NB4 (cell line): ENCODE data around the gene CLTA.

Experiments used
- DNase-seq: peaks from one replicate; pipeline ENCODE4 v3.0.0; 2010; ENCODE audit warnings: low read depth
- H3K4me3 ChIP-seq: one replicate; pipeline ENCODE4 v1.5.1; 2011; ENCODE audit warnings: mild to moderate bottlenecking, low read depth, low read length, moderate library complexity
- MYC ChIP-seq: IDR thresholded peaks from 2 replicates; pipeline ENCODE4 v1.6.1; 2011; ENCODE audit warnings: low read depth, low read length
- POLR2A ChIP-seq: IDR thresholded peaks from 2 replicates; pipeline ENCODE4 v1.6.1; 2011; ENCODE audit warnings: mild to moderate bottlenecking; ENCODE audit not compliant: insufficient read length; ENCODE audit errors: extremely low read depth
- TF ChIP-seq, protein P1 (sequence below): IDR thresholded peaks from one replicate; pipeline ENCODE4 v1.5.1; 2012; ENCODE audit warnings: low read depth, low read length
- TF ChIP-seq, protein P2 (sequence below): IDR thresholded peaks from 2 replicates; pipeline ENCODE4 v1.6.1; 2011; ENCODE audit warnings: low read depth, low read length

Gene CLTA

DNA sequence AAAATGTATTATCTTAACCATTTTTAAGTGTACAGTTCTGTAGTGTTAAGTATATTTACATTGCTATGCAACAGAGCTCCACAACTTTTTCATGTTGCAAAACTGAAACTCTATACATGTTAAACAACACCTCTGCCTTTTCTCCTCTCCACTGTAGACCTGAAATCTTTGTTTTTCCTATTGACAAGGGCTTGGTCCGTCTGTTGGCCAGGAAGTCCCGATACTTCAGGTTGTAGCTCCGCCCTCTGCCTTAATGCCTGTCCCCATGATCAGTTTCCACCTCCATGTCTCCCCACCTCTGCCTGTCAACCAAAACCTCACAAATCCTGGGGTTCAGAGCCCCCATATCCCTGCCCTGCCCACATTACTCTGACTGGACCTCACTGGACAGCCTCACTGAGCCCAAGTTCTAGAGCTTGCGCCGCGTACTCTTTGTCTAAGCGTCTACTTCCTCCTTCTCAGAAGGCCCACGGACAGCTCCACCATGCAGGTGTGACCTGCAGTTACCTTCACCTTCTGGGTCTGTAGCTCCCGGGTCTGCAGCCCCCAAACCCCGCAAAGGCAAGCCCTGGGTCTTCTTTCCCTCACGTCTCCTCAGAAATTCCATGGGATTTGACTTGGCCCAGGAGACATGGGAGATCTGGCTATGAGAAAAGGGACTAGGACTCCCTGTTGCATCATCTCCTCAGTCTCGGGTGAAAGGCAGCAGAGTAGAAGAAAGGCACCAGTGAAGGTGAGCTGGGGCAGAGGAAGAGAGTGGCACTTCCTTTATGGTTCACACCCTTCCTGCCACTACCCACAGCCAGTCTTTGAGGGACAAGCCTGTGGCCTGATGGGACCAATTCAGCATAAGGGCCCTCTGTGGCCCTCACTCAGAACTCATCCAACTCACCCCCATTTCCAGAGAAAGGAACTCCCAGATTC, 46.1 kb upstream of the CLTA start:
- DNase-seq: no peak
- H3K4me3 ChIP-seq: no peak overlapping the region

DNA sequence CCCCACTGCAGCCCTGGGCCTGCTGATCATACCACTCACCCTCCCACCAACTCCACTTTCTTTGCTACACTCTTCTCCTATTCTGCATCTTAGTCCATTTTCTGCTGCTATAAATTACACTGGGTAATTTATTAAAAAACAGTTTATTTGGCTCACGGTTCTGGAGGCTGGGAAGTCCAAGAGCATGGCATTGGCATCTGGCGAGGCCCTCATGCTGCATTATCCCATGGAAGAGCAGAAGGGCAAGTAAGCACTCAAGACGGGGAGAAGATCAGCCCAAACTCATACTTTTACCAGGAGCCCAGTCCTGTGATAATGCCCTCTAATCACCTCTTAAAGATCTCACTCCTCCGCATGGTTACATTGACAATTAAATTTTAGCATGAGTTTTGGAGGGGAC, 44.8 kb upstream of the CLTA start:
- DNase-seq: no peak
- TF ChIP-seq, protein P1, sequence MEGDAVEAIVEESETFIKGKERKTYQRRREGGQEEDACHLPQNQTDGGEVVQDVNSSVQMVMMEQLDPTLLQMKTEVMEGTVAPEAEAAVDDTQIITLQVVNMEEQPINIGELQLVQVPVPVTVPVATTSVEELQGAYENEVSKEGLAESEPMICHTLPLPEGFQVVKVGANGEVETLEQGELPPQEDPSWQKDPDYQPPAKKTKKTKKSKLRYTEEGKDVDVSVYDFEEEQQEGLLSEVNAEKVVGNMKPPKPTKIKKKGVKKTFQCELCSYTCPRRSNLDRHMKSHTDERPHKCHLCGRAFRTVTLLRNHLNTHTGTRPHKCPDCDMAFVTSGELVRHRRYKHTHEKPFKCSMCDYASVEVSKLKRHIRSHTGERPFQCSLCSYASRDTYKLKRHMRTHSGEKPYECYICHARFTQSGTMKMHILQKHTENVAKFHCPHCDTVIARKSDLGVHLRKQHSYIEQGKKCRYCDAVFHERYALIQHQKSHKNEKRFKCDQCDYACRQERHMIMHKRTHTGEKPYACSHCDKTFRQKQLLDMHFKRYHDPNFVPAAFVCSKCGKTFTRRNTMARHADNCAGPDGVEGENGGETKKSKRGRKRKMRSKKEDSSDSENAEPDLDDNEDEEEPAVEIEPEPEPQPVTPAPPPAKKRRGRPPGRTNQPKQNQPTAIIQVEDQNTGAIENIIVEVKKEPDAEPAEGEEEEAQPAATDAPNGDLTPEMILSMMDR: no peak
- TF ChIP-seq MYC (no peak), POLR2A (no peak)
- TF ChIP-seq, protein P2, sequence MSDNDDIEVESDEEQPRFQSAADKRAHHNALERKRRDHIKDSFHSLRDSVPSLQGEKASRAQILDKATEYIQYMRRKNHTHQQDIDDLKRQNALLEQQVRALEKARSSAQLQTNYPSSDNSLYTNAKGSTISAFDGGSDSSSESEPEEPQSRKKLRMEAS: no peak
- H3K4me3 ChIP-seq: no peak overlapping the region

More for the DNA sequence above, 46.1 kb upstream of the CLTA start:
- TF ChIP-seq, protein P1: no peak

DNA sequence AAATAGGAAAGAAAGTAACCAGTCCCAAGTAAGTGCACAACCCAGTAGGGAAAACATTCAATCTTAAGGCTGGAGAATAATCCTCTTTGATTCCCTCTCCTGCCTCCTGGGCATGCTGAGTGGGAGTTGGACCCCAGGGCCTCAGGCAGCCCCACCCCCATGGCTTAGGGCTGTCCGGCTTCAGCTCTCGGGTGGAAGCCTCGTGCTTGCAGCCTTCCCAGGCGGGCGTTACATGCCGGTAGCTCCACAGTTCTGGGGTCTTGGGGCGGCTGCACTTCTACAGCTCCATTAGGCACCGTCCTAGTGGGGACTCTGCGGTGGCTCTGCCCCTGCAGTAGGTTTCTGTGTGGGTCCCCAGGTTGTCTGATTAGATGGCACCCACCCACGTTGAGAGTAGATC, 44.1 kb upstream of the CLTA start:
- TF ChIP-seq, protein P1: no peak
- TF ChIP-seq MYC (no peak), POLR2A (no peak)
- TF ChIP-seq, protein P2: no peak
- DNase-seq: no peak
- no peak overlapping the region for H3K4me3 ChIP-seq

DNA sequence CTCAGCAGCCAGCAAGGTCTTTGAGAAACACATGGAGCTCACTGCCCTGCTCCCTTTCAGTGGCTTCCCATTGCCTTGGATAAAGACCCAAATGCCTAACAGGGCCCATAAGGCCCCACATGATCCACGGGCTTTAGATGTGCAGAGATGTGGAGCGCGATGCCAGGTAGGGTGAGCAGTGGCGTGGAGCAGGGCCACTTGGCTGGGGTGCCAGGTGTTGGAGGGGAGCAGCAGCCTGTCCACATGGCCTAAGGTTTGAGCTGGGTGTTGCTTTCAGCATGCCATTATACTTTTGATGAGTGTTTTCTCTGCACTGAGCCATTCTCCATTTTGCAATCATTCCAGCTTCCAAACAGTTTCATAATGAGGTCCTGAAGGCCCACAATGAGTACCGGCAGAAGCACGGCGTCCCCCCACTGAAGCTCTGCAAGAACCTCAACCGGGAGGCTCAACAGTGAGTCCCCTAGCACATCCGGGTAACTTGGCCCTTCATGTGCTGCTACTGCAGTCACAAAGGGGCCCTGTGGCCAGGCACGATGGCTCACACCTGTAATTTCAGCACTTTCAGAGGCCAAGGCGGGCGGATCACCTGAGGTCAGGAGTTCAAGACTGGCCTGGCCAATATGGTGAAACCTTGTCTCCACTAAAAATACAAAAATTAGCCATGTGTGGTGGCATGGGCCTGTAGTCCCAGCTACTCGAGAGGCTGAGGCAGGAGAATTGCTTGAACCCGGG, 43.1 kb upstream of the CLTA start:
- DNase-seq: no peak
- H3K4me3 ChIP-seq: no peak overlapping the region
- TF ChIP-seq, protein P1: no peak

DNA sequence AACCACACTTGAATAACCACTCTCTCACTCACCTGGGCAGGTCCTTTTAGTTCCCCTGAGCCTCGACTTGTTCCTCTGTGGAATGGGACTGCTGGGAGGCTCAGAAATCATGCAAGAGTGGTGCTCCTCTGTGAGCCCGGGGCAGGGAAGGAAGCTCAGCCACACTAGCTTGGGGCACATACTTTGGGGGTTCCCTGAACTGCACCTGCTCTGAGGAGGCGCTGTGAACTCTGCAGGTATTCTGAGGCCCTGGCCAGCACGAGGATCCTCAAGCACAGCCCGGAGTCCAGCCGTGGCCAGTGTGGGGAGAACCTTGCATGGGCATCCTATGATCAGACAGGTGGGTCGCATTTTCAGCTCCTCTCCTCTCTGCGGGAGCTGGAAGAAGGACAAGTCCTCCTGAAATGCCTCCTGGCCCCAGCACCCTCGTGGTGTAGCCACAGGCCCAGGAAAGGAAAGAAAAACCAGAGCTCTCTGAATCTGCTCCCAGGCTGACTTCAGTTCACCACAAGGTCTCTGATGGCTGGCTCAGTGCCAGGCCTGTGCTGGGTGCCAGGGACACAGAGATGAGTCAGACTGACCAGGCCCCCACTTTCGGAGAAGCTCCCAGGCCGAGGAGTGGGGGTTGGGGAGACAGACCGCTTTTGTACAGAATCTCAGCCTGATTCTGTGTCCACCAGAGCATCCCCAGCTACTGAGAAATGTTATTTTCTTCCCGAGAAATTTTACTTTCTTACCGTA, 42.2 kb upstream of the CLTA start:
- no peak overlapping the region for H3K4me3 ChIP-seq
- TF ChIP-seq, protein P1: no peak
- 0 out of 2 replicates have a peak, but pooled peaks have one; percentile 9 for TF ChIP-seq MYC
- TF ChIP-seq, protein P2: no peak
- no peak for TF ChIP-seq POLR2A
- peak; percentile 81 for DNase-seq
